ENCODE results near the gene TMEM60.

DNA sequence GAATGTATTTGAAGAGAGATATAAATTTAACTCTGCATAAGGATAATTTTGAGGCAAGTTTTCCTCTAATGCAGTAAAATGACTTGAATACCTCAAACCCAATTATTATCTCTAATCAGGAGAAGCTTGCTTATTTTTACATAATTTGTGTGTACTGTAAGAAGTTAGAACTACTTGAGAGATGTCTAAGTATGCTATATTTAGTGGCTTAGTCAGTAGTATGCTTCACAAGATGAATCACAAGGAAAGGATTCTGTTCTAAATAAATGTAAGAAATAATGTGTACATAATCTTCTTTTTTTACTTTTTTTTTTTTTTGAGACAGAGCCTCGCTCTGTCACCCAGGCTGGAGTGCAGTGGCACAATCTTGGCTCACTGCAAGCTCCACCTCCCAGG, 14.1 kb upstream of the TMEM60 start:
- TF ChIP-seq, protein P1, sequence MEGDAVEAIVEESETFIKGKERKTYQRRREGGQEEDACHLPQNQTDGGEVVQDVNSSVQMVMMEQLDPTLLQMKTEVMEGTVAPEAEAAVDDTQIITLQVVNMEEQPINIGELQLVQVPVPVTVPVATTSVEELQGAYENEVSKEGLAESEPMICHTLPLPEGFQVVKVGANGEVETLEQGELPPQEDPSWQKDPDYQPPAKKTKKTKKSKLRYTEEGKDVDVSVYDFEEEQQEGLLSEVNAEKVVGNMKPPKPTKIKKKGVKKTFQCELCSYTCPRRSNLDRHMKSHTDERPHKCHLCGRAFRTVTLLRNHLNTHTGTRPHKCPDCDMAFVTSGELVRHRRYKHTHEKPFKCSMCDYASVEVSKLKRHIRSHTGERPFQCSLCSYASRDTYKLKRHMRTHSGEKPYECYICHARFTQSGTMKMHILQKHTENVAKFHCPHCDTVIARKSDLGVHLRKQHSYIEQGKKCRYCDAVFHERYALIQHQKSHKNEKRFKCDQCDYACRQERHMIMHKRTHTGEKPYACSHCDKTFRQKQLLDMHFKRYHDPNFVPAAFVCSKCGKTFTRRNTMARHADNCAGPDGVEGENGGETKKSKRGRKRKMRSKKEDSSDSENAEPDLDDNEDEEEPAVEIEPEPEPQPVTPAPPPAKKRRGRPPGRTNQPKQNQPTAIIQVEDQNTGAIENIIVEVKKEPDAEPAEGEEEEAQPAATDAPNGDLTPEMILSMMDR (IDR thresholded peaks at IDR 0.05): no peak
- no peak for TF ChIP-seq EZH2 (IDR thresholded peaks at IDR 0.05; ENCODE audit: borderline replicate concordance, insufficient read depth, low read depth, low read length, poor library complexity, severe bottlenecking)

Data from B cell (primary cell).